Measurements from ENCODE around the gene ATP6V1A. TPM values are rescaled to one million over a fixed set of nuclear protein-coding genes. Genes with fewer than 3 reads are reported as not detected.

Gene ATP6V1A
- total RNA-seq: 70.1 and 71.0 TPM in 2 replicates
- long read RNA-seq, full-length matches to known transcripts: 267 of 286 reads
- long read RNA-seq, partial matches to known transcripts: 10 of 286 reads
- long read RNA-seq, other reads (novel, unspliced or antisense): 9 of 286 reads

GRCh38 chr3:113746548-113747282 is at the start of gene ATP6V1A:
TSS of gene ATP6V1A (plus strand) at chr3:113747035. CDS start at chr3:113778754, 31,719 bp downstream.
- no peak for TF ChIP-seq CTCF (IDR thresholded peaks at IDR 0.05; ENCODE audit: unreplicated experiment)
- no peaks in the 10 kb centered on the region for H3K27me3 Mint-ChIP-seq
- peak; percentile 54 for DNase-seq (ENCODE audit: low spot score, unreplicated experiment)
- no peaks in the 10 kb centered on the region for H3K9me3 Mint-ChIP-seq (ENCODE audit: low read depth)
- no peaks in the 10 kb centered on the region for H3K36me3 Mint-ChIP-seq (ENCODE audit: insufficient read depth)
- H3K4me1 Mint-ChIP-seq (ENCODE audit: low read depth): peaks cover 33% of the 10 kb centered on the region
- peak within 1 kb of the TSS; percentile 97 for H3K4me3 Mint-ChIP-seq (ENCODE audit: low read depth)
- H3K27ac Mint-ChIP-seq: peak within 1 kb of the TSS; percentile 100

- TF ChIP-seq CTCF (IDR thresholded peaks at IDR 0.05; ENCODE audit: unreplicated experiment): no peak
Observed at GRCh38 chr3:113697500-113698090, 49.2 kb upstream of the ATP6V1A start.

GRCh38 chr3:113698213-113698742 is 48.6 kb upstream of the ATP6V1A start:
- Mint-ChIP-seq H3K9me3 (ENCODE audit: low read depth) (no peaks in the 10 kb centered on the region), H3K27me3 (no peaks in the 10 kb centered on the region), H3K36me3 (ENCODE audit: insufficient read depth) (no peaks in the 10 kb centered on the region), H3K4me1 (ENCODE audit: low read depth) (peaks cover 18% of the 10 kb centered on the region), H3K4me3 (ENCODE audit: low read depth) (no peak overlapping the region), H3K27ac (peak overlapping the region; percentile 86)
- DNase-seq (ENCODE audit: low spot score, unreplicated experiment): no peak
- no peak for TF ChIP-seq CTCF (IDR thresholded peaks at IDR 0.05; ENCODE audit: unreplicated experiment)

More at GRCh38 chr3:113697500-113698090, 49.2 kb upstream of the ATP6V1A start:
- no peak overlapping the region for H3K4me3 Mint-ChIP-seq (ENCODE audit: low read depth)
- no peak overlapping the region for H3K27ac Mint-ChIP-seq
- no peaks in the 10 kb centered on the region for H3K27me3 Mint-ChIP-seq
- no peaks in the 10 kb centered on the region for H3K36me3 Mint-ChIP-seq (ENCODE audit: insufficient read depth)
- no peak for DNase-seq (ENCODE audit: low spot score, unreplicated experiment)
- peaks cover 18% of the 10 kb centered on the region for H3K4me1 Mint-ChIP-seq (ENCODE audit: low read depth)
- no peaks in the 10 kb centered on the region for H3K9me3 Mint-ChIP-seq (ENCODE audit: low read depth)

GRCh38 chr3:113698956-113699355 is 47.9 kb upstream of the ATP6V1A start:
- no peak for TF ChIP-seq CTCF (IDR thresholded peaks at IDR 0.05; ENCODE audit: unreplicated experiment)
- Mint-ChIP-seq H3K4me3 (ENCODE audit: low read depth) (peak overlapping the region; percentile 76), H3K9me3 (ENCODE audit: low read depth) (no peaks in the 10 kb centered on the region), H3K27me3 (no peaks in the 10 kb centered on the region), H3K27ac (peak overlapping the region; percentile 86), H3K36me3 (ENCODE audit: insufficient read depth) (no peaks in the 10 kb centered on the region), H3K4me1 (ENCODE audit: low read depth) (peaks cover 14% of the 10 kb centered on the region)
- no peak for DNase-seq (ENCODE audit: low spot score, unreplicated experiment)

- Mint-ChIP-seq H3K36me3 (ENCODE audit: insufficient read depth) (no peaks in the 10 kb centered on the region), H3K9me3 (ENCODE audit: low read depth) (no peaks in the 10 kb centered on the region)
Observed at GRCh38 chr3:113707835-113708234, 39.0 kb upstream of the ATP6V1A start.

More at GRCh38 chr3:113707835-113708234, 39.0 kb upstream of the ATP6V1A start:
- Mint-ChIP-seq H3K27me3 (no peaks in the 10 kb centered on the region), H3K4me3 (ENCODE audit: low read depth) (no peak overlapping the region), H3K4me1 (ENCODE audit: low read depth) (peaks cover 8% of the 10 kb centered on the region), H3K27ac (no peak overlapping the region)
- no peak for TF ChIP-seq CTCF (IDR thresholded peaks at IDR 0.05; ENCODE audit: unreplicated experiment)
- DNase-seq (ENCODE audit: low spot score, unreplicated experiment): no peak

Data from progenitor cell of endocrine pancreas (in vitro differentiated cells).